HEK293 (cell line): Measurements from ENCODE around the gene INTS14.
A peak's percentile ranks its signal among the peaks of the same experiment; 100 is the strongest.

ENCODE experiments used
- CTCF ChIA-PET: fragments of 350-600 bp; formaldehyde crosslinking; extraction: SDS; loops from one replicate; lab custom pipeline; 2021; ENCODE audit warnings: antibody characterized with exemption; lab: Yijun Ruan, JAX
- POLR2A ChIA-PET: fragments of 300-600 bp; formaldehyde crosslinking; extraction: SDS; loops from one replicate; lab custom pipeline; 2020; ENCODE audit warnings: antibody characterized with exemption, inconsistent platforms; lab: Yijun Ruan, JAX
- H3K27ac ChIP-seq: fragments of 200-500 bp; sonication (Bioruptor generic); 2 replicates; pipeline ENCODE4 v1.5.1; 2014; ENCODE audit warnings: low read depth, low read length, control low read depth, inconsistent platforms; ENCODE audit errors: extremely low read depth
- H3K36me3 ChIP-seq, 2 experiments: fragments of 200-500 bp in 1 of 2; sonication (Bioruptor generic) in 1 of 2; 1 replicate in 1 of 2; 2 replicates in 1 of 2; pipeline ENCODE4 v1.5.1; 2014 to 2017; ENCODE audit warnings: inconsistent platforms in 2 of 2, low read length in 2 of 2; ENCODE audit not compliant: control insufficient read depth in 2 of 2, insufficient read depth in 1 of 2
- H3K4me1 ChIP-seq: fragments of 200-500 bp; sonication (Bioruptor generic); 2 replicates; pipeline ENCODE4 v1.5.1; 2014; ENCODE audit warnings: mild to moderate bottlenecking, low read length, inconsistent platforms; ENCODE audit not compliant: control insufficient read depth, insufficient read depth
- H3K4me3 ChIP-seq: 2 replicates; pipeline ENCODE4 v1.5.1; 2011; ENCODE audit warnings: low read depth, mild to moderate bottlenecking, control low read depth, low read length, moderate library complexity
- H3K9me3 ChIP-seq: fragments of 200-500 bp; sonication (Bioruptor generic); 2 replicates; pipeline ENCODE4 v1.5.1; 2014; ENCODE audit warnings: low read depth, low read length, inconsistent platforms; ENCODE audit not compliant: control insufficient read depth, insufficient read depth
- EGR2 ChIP-seq: fragments of 450-650 bp; formaldehyde crosslinking; IDR thresholded peaks from 2 replicates; pipeline ENCODE4 v1.5.1; 2016; ENCODE audit warnings: low read depth, missing biosample characterization, missing genetic modification characterization
- KLF7 ChIP-seq: fragments of 450-650 bp; formaldehyde crosslinking; IDR thresholded peaks from 2 replicates; pipeline ENCODE4 v1.5.1; 2016; ENCODE audit warnings: missing biosample characterization, missing genetic modification characterization, borderline replicate concordance
- MEIS1 ChIP-seq: sonication (generic); formaldehyde crosslinking; IDR thresholded peaks from 2 replicates; pipeline ENCODE4 v1.8.1; 2022; ENCODE audit warnings: missing genetic modification reagents, mild to moderate bottlenecking, borderline replicate concordance
- MYNN ChIP-seq: fragments of 450-650 bp; formaldehyde crosslinking; IDR thresholded peaks from 2 replicates; pipeline ENCODE4 v1.5.1; 2016; ENCODE audit warnings: missing biosample characterization, missing genetic modification characterization, borderline replicate concordance
- TRIM28 ChIP-seq: IDR thresholded peaks from 2 replicates; pipeline ENCODE4 v1.6.1; 2011; ENCODE audit warnings: low read length, control low read depth, borderline replicate concordance
- ZFP3 ChIP-seq: fragments of 450-650 bp; formaldehyde crosslinking; IDR thresholded peaks from 2 replicates; pipeline ENCODE4 v1.5.1; 2016; ENCODE audit warnings: low read depth, missing biosample characterization, missing genetic modification characterization
- ZNF121 ChIP-seq: fragments of 450-650 bp; formaldehyde crosslinking; IDR thresholded peaks from 2 replicates; pipeline ENCODE4 v1.5.1; 2016; ENCODE audit warnings: missing biosample characterization, missing genetic modification characterization
- ZNF138 ChIP-seq: fragments of 450-650 bp; formaldehyde crosslinking; IDR thresholded peaks from 2 replicates; pipeline ENCODE4 v1.5.1; 2016; ENCODE audit warnings: missing biosample characterization, missing genetic modification characterization, borderline replicate concordance
- ZNF184 ChIP-seq: fragments of 450-650 bp; IDR thresholded peaks from 2 replicates; pipeline ENCODE4 v1.5.1; 2018; ENCODE audit warnings: missing biosample characterization, mild to moderate bottlenecking, missing genetic modification characterization
- ZNF211 ChIP-seq: fragments of 450-650 bp; formaldehyde crosslinking; IDR thresholded peaks from 2 replicates; pipeline ENCODE4 v1.5.1; 2016; ENCODE audit warnings: low read depth, missing biosample characterization, missing genetic modification characterization
- ZNF311 ChIP-seq: fragments of 450-650 bp; formaldehyde crosslinking; IDR thresholded peaks from 2 replicates; pipeline ENCODE4 v1.5.1; 2017; ENCODE audit warnings: missing biosample characterization, missing genetic modification characterization, borderline replicate concordance
- ZNF544 ChIP-seq: fragments of 450-650 bp; formaldehyde crosslinking; IDR thresholded peaks from 2 replicates; pipeline ENCODE4 v1.5.0; 2017; ENCODE audit warnings: missing biosample characterization, missing genetic modification characterization
- ZNF548 ChIP-seq: fragments of 450-650 bp; formaldehyde crosslinking; IDR thresholded peaks from 2 replicates; pipeline ENCODE4 v1.5.1; 2016; ENCODE audit warnings: missing biosample characterization, missing genetic modification characterization
- ZNF558 ChIP-seq: fragments of 450-650 bp; formaldehyde crosslinking; IDR thresholded peaks from 2 replicates; pipeline ENCODE4 v1.5.1; 2016; ENCODE audit warnings: missing biosample characterization, missing genetic modification characterization
- ZNF600 ChIP-seq: fragments of 450-650 bp; formaldehyde crosslinking; IDR thresholded peaks from 2 replicates; pipeline ENCODE4 v1.5.1; 2016; ENCODE audit warnings: missing biosample characterization, missing genetic modification characterization
- ZNF624 ChIP-seq: fragments of 450-650 bp; formaldehyde crosslinking; IDR thresholded peaks from 2 replicates; pipeline ENCODE4 v1.5.1; 2017; ENCODE audit warnings: missing biosample characterization, missing genetic modification characterization
- ZNF639 ChIP-seq: fragments of 450-650 bp; formaldehyde crosslinking; IDR thresholded peaks from 2 replicates; pipeline ENCODE4 v1.5.1; 2016; ENCODE audit warnings: missing biosample characterization, missing genetic modification characterization
- ZNF654 ChIP-seq: fragments of 450-650 bp; formaldehyde crosslinking; IDR thresholded peaks from 2 replicates; pipeline ENCODE4 v1.5.1; 2016; ENCODE audit warnings: low read depth, missing biosample characterization, missing genetic modification characterization
- ZNF660 ChIP-seq: fragments of 450-650 bp; IDR thresholded peaks from 2 replicates; pipeline ENCODE4 v1.5.1; 2018; ENCODE audit warnings: missing biosample characterization, mild to moderate bottlenecking, missing genetic modification characterization
- ZNF664 ChIP-seq: fragments of 450-650 bp; formaldehyde crosslinking; IDR thresholded peaks from 2 replicates; pipeline ENCODE4 v1.5.1; 2016; ENCODE audit warnings: missing biosample characterization, missing genetic modification characterization
- ZNF768 ChIP-seq: fragments of 450-650 bp; formaldehyde crosslinking; IDR thresholded peaks from 2 replicates; pipeline ENCODE4 v1.5.1; 2018; ENCODE audit warnings: missing biosample characterization, mild to moderate bottlenecking, missing genetic modification characterization
- ZNF785 ChIP-seq: fragments of 450-650 bp; formaldehyde crosslinking; IDR thresholded peaks from 2 replicates; pipeline ENCODE4 v1.5.1; 2016; ENCODE audit warnings: missing biosample characterization, missing genetic modification characterization
- ZNF792 ChIP-seq: fragments of 450-650 bp; formaldehyde crosslinking; IDR thresholded peaks from 2 replicates; pipeline ENCODE4 v1.5.1; 2016; ENCODE audit warnings: missing biosample characterization, missing genetic modification characterization
- ZSCAN23 ChIP-seq: fragments of 450-650 bp; formaldehyde crosslinking; IDR thresholded peaks from 2 replicates; pipeline ENCODE4 v1.5.1; 2016; ENCODE audit warnings: missing biosample characterization, missing genetic modification characterization
- TF ChIP-seq, protein P1 (sequence below): fragments of 450-650 bp; formaldehyde crosslinking; IDR thresholded peaks from 2 replicates; pipeline ENCODE4; 2016; ENCODE audit warnings: missing biosample characterization, missing genetic modification characterization
- TF ChIP-seq, protein P2 (sequence below): fragments of 450-650 bp; formaldehyde crosslinking; IDR thresholded peaks from 2 replicates; pipeline ENCODE4 v1.5.1; 2016; ENCODE audit warnings: missing biosample characterization, missing genetic modification characterization, low read depth

Gene INTS14

GRCh38 chr15:65569728-65570127 lies 41.2 kb downstream of the INTS14 start (continued):
- TF ChIP-seq, protein P1, sequence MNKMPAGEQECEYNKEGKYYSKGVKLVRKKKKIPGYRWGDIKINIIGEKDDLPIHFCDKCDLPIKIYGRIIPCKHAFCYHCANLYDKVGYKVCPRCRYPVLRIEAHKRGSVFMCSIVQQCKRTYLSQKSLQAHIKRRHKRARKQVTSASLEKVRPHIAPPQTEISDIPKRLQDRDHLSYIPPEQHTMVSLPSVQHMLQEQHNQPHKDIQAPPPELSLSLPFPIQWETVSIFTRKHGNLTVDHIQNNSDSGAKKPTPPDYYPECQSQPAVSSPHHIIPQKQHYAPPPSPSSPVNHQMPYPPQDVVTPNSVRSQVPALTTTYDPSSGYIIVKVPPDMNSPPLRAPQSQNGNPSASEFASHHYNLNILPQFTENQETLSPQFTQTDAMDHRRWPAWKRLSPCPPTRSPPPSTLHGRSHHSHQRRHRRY (tag by site-specific recombination), result no peak
- no peak for TF ChIP-seq ZFP3
- TF ChIP-seq ZNF548 (tag by site-specific recombination), result no peak
- no peak for TF ChIP-seq ZNF639 (tag by site-specific recombination)
- TF ChIP-seq ZNF311 (tag by site-specific recombination), result no peak

GRCh38 chr15:65561934-65562333 lies 49.0 kb downstream of the INTS14 start:
- POLR2A ChIA-PET, result no interaction called here
- no peaks in the 10 kb centered on the region for H3K9me3 ChIP-seq
- CTCF ChIA-PET, result interaction anchor here (0.8 kb wide), 1 partner anchor 47 kb away, joined by 4 read pairs; no protein-coding TSS in a partner anchor
- no peaks in the 10 kb centered on the region for H3K4me1 ChIP-seq
- H3K27ac ChIP-seq, result no peak overlapping the region
- H3K36me3 ChIP-seq, result peaks cover 62 to 98% of the 10 kb centered on the region in 2 experiments
- TF ChIP-seq KLF7 (tag by site-specific recombination) (no peak), ZNF121 (tag by site-specific recombination) (no peak)
- no peak overlapping the region for H3K4me3 ChIP-seq

DNA sequence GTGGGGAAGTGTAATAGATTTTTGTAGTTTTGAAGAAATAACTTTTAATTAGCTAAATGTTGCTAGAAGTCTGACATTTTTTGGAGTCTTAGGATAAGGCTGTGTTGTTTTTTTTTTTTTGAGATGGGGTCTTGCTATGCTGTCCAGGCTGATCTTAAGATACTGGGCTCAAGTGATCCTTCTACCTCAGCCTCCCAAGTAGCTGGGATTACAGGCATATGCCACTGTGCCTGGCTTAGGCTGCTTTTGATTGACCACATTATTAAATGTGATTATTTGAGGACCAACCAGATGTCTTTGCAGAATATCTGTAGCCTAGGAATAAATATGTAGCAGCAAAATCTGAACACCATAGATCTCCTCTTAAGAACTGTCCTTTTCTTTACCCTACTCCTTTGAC lies 51.0 kb downstream of the INTS14 start:
- POLR2A ChIA-PET, result no interaction called here
- no peak for TF ChIP-seq ZNF660 (tag by site-specific recombination)
- TF ChIP-seq ZNF558 (tag by site-specific recombination), result no peak
- no peak for TF ChIP-seq ZNF768 (tag by site-specific recombination)
- no peak for TF ChIP-seq ZSCAN23 (tag by site-specific recombination)
- TF ChIP-seq MEIS1, result no peak
- TF ChIP-seq ZNF121 (tag by site-specific recombination), result peak; percentile 42; the same call in 1 of the 2 replicates
- Histone ChIP-seq H3K4me3 (no peak overlapping the region), H3K27ac (no peak overlapping the region), H3K9me3 (no peaks in the 10 kb centered on the region), H3K4me1 (no peaks in the 10 kb centered on the region), H3K36me3 (peaks cover 61 to 98% of the 10 kb centered on the region in 2 experiments)
- CTCF ChIA-PET, result interaction anchor here (0.6 to 0.9 kb wide), 3 partner anchors 79 to 159 kb away, joined by 3 to 4 read pairs (median 3); no protein-coding TSS in a partner anchor

DNA sequence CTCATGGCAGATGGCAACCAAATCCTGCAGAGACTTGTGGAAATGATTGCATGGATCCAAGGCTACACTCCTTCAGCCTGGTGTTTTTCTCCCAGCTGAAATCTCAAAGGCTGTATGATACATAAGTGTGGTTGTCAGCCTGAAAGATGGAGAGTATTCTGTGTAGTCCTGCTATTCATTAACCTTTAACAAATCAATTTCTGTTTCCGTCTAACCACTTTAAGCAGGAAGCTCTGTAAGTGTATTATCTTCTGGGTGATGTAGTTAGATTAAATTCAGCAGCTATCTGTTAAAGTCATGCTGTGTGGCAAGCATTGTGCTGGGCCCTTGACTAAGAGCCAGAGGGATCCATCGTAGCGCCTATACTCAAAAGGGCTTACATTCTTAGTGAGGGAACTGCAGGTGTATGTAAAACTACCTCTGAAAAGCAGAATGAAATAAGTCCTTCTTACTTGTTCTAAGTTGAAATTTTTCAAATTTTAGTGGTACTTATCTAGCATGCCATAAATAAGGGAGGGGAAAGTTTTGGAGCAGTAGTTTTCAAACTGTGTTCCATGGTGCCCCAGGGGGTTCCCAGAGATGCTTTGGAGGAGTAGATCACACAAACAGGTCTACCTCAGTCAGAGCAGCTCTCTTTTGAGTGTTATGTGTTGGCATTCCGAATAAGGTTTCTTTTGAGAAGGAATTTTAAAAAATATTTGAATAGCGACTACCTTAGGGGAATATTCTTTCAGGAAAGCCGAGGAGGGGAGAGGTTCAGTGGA lies 51.8 kb downstream of the INTS14 start:
- CTCF ChIA-PET, result interaction anchor here (0.6 to 1.4 kb wide), 3 partner anchors 11 to 158 kb away, joined by 3 to 4 read pairs (median 3); no protein-coding TSS in a partner anchor
- POLR2A ChIA-PET, result interaction anchor here (0.6 kb wide), 1 partner anchor 63 kb away, joined by 3 read pairs; no protein-coding TSS in a partner anchor
- Histone ChIP-seq H3K9me3 (no peaks in the 10 kb centered on the region), H3K36me3 (peaks cover 60 to 97% of the 10 kb centered on the region in 2 experiments), H3K27ac (no peak overlapping the region), H3K4me1 (no peaks in the 10 kb centered on the region), H3K4me3 (no peak overlapping the region)
- TF ChIP-seq MYNN (tag by site-specific recombination), result no peak
- TF ChIP-seq ZNF792 (tag by site-specific recombination), result no peak
- TF ChIP-seq ZNF664 (tag by site-specific recombination), result no peak
- no peak for TF ChIP-seq ZNF624 (tag by site-specific recombination)
- TF ChIP-seq ZNF184, result no peak
- TF ChIP-seq, protein P2, sequence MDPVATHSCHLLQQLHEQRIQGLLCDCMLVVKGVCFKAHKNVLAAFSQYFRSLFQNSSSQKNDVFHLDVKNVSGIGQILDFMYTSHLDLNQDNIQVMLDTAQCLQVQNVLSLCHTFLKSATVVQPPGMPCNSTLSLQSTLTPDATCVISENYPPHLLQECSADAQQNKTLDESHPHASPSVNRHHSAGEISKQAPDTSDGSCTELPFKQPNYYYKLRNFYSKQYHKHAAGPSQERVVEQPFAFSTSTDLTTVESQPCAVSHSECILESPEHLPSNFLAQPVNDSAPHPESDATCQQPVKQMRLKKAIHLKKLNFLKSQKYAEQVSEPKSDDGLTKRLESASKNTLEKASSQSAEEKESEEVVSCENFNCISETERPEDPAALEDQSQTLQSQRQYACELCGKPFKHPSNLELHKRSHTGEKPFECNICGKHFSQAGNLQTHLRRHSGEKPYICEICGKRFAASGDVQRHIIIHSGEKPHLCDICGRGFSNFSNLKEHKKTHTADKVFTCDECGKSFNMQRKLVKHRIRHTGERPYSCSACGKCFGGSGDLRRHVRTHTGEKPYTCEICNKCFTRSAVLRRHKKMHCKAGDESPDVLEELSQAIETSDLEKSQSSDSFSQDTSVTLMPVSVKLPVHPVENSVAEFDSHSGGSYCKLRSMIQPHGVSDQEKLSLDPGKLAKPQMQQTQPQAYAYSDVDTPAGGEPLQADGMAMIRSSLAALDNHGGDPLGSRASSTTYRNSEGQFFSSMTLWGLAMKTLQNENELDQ (tag by site-specific recombination), result no peak
- no peak for TF ChIP-seq ZNF785 (tag by site-specific recombination)
- TF ChIP-seq ZNF600 (tag by site-specific recombination), result no peak
- no peak for TF ChIP-seq ZNF654 (tag by site-specific recombination)
- TF ChIP-seq ZNF211, result no peak
- no peak for TF ChIP-seq TRIM28
- TF ChIP-seq ZNF544 (tag by site-specific recombination), result no peak
- TF ChIP-seq ZNF138 (tag by site-specific recombination), result no peak
- TF ChIP-seq EGR2, result no peak
